ENCODE measurements around the gene OLFM1.

DNA sequence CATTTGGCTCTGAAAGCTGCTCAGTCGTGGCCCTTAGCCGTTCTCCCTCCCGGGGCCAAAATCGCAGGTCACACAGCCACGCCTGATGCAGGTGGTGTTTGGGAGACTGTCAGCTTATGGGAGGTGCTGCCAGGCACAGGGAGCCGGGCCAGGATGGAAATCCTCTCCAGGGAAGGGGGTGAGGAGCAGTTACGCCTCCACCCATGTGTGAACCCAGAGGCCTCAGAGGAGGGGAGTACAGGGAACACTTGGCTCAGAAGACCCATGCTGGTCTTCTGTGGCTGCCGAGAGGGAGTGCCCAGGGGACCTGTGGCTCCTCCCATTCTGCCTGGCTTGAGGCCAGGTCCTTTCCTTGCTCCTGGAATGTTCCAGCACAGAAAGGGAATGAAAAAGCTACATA is 3.6 kb upstream of the OLFM1 start:
- TF ChIP-seq EGR1 (IDR thresholded peaks at IDR 0.05) (no peak), TAF1 (IDR thresholded peaks at IDR 0.05; ENCODE audit: low read depth) (no peak), ZBTB7A (IDR thresholded peaks at IDR 0.05; ENCODE audit: low read depth) (no peak), TCF12 (IDR thresholded peaks at IDR 0.05; ENCODE audit: low read depth) (no peak), TEAD4 (IDR thresholded peaks at IDR 0.05) (no peak), CREB1 (IDR thresholded peaks at IDR 0.05; ENCODE audit: low read depth) (no peak), CEBPB (IDR thresholded peaks at IDR 0.05) (no peak), EP300 (IDR thresholded peaks at IDR 0.05; ENCODE audit: borderline replicate concordance) (no peak), RAD21 (IDR thresholded peaks at IDR 0.05; ENCODE audit: low read depth) (no peak), YY1 (IDR thresholded peaks at IDR 0.05; ENCODE audit: low read depth) (no peak), FOXM1 (IDR thresholded peaks at IDR 0.05; ENCODE audit: borderline replicate concordance, low read depth) (no peak)
- TF ChIP-seq, protein P1, sequence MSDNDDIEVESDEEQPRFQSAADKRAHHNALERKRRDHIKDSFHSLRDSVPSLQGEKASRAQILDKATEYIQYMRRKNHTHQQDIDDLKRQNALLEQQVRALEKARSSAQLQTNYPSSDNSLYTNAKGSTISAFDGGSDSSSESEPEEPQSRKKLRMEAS (IDR thresholded peaks at IDR 0.05): no peak
- TF ChIP-seq, protein P2, sequence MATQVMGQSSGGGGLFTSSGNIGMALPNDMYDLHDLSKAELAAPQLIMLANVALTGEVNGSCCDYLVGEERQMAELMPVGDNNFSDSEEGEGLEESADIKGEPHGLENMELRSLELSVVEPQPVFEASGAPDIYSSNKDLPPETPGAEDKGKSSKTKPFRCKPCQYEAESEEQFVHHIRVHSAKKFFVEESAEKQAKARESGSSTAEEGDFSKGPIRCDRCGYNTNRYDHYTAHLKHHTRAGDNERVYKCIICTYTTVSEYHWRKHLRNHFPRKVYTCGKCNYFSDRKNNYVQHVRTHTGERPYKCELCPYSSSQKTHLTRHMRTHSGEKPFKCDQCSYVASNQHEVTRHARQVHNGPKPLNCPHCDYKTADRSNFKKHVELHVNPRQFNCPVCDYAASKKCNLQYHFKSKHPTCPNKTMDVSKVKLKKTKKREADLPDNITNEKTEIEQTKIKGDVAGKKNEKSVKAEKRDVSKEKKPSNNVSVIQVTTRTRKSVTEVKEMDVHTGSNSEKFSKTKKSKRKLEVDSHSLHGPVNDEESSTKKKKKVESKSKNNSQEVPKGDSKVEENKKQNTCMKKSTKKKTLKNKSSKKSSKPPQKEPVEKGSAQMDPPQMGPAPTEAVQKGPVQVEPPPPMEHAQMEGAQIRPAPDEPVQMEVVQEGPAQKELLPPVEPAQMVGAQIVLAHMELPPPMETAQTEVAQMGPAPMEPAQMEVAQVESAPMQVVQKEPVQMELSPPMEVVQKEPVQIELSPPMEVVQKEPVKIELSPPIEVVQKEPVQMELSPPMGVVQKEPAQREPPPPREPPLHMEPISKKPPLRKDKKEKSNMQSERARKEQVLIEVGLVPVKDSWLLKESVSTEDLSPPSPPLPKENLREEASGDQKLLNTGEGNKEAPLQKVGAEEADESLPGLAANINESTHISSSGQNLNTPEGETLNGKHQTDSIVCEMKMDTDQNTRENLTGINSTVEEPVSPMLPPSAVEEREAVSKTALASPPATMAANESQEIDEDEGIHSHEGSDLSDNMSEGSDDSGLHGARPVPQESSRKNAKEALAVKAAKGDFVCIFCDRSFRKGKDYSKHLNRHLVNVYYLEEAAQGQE (IDR thresholded peaks at IDR 0.05; ENCODE audit: low read depth): no peak
- TF ChIP-seq, protein P3, sequence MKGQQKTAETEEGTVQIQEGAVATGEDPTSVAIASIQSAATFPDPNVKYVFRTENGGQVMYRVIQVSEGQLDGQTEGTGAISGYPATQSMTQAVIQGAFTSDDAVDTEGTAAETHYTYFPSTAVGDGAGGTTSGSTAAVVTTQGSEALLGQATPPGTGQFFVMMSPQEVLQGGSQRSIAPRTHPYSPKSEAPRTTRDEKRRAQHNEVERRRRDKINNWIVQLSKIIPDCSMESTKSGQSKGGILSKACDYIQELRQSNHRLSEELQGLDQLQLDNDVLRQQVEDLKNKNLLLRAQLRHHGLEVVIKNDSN (IDR thresholded peaks at IDR 0.05): no peak

All from Ishikawa (cell line).